Measurements from ENCODE around the gene AFF1.

DNA sequence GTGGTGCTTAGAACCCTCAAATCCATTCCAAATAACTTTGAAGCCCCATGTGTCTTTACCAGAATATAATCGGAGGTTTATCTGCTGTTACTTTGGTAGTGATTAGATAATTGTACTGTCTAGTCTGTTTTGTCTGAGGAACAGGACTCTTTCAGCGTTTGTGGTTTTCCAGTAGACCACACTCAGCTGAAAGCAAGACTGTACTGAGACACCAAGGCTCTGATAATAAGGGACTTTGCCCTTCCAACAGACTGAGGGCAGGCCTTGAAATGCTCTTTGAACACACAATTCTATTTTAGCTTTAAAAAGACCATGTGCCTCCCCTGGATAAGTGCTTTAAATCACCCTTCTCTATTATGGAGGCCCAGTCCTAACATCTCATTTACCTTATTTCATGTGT is 209.5 kb downstream of the AFF1 start:
- TF ChIP-seq, protein P1, sequence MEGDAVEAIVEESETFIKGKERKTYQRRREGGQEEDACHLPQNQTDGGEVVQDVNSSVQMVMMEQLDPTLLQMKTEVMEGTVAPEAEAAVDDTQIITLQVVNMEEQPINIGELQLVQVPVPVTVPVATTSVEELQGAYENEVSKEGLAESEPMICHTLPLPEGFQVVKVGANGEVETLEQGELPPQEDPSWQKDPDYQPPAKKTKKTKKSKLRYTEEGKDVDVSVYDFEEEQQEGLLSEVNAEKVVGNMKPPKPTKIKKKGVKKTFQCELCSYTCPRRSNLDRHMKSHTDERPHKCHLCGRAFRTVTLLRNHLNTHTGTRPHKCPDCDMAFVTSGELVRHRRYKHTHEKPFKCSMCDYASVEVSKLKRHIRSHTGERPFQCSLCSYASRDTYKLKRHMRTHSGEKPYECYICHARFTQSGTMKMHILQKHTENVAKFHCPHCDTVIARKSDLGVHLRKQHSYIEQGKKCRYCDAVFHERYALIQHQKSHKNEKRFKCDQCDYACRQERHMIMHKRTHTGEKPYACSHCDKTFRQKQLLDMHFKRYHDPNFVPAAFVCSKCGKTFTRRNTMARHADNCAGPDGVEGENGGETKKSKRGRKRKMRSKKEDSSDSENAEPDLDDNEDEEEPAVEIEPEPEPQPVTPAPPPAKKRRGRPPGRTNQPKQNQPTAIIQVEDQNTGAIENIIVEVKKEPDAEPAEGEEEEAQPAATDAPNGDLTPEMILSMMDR (IDR thresholded peaks at IDR 0.05) = no peak
- TF ChIP-seq POLR2AphosphoS5 (IDR thresholded peaks at IDR 0.05) = no peak
- no peak for TF ChIP-seq POLR2A (IDR thresholded peaks at IDR 0.05)
- no peak for TF ChIP-seq EP300 (IDR thresholded peaks at IDR 0.05)
